ENCODE measurements around the gene HPCAL1.

DNA sequence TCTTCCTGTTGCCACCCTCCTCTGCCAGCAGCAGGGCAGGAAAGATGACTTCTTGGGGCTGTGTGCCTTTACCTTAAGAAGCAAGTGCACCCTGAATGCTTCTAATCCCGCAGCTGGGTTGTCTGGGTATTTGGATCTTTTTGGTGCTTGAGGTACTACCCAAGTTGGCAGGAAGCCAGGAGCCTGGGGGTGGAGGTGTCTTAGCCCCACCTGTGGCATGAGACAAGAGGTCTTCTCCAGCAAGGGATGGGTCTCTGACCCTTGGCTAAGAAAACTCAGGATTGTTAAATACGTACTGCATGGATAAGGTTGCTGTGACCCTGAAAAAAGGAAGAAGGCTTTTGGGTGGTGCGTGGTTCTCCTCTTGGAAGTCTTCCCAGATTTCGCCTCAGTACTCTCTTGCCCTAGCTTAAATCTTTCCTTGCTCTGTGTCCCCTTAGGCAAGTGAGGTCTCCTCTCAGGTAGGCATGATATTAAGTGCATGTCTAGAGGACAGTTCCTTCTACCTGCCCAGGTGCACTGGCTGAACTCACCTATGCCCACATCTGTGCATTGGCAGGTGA, 4.3 kb downstream of the HPCAL1 start:
- TF ChIP-seq, protein P1, sequence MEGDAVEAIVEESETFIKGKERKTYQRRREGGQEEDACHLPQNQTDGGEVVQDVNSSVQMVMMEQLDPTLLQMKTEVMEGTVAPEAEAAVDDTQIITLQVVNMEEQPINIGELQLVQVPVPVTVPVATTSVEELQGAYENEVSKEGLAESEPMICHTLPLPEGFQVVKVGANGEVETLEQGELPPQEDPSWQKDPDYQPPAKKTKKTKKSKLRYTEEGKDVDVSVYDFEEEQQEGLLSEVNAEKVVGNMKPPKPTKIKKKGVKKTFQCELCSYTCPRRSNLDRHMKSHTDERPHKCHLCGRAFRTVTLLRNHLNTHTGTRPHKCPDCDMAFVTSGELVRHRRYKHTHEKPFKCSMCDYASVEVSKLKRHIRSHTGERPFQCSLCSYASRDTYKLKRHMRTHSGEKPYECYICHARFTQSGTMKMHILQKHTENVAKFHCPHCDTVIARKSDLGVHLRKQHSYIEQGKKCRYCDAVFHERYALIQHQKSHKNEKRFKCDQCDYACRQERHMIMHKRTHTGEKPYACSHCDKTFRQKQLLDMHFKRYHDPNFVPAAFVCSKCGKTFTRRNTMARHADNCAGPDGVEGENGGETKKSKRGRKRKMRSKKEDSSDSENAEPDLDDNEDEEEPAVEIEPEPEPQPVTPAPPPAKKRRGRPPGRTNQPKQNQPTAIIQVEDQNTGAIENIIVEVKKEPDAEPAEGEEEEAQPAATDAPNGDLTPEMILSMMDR (conservative IDR thresholded peaks at IDR 0.05; ENCODE audit: low read depth in 2 of 2), result no peak
- no peak for TF ChIP-seq EZH2phosphoT487 (IDR thresholded peaks at IDR 0.05; ENCODE audit: unreplicated experiment)
- no peak for TF ChIP-seq POLR2AphosphoS5 (IDR thresholded peaks at IDR 0.05; ENCODE audit: low read depth)
- no peak for TF ChIP-seq EZH2 (IDR thresholded peaks at IDR 0.05; ENCODE audit: low read depth, unreplicated experiment)
- TF ChIP-seq, protein P2, sequence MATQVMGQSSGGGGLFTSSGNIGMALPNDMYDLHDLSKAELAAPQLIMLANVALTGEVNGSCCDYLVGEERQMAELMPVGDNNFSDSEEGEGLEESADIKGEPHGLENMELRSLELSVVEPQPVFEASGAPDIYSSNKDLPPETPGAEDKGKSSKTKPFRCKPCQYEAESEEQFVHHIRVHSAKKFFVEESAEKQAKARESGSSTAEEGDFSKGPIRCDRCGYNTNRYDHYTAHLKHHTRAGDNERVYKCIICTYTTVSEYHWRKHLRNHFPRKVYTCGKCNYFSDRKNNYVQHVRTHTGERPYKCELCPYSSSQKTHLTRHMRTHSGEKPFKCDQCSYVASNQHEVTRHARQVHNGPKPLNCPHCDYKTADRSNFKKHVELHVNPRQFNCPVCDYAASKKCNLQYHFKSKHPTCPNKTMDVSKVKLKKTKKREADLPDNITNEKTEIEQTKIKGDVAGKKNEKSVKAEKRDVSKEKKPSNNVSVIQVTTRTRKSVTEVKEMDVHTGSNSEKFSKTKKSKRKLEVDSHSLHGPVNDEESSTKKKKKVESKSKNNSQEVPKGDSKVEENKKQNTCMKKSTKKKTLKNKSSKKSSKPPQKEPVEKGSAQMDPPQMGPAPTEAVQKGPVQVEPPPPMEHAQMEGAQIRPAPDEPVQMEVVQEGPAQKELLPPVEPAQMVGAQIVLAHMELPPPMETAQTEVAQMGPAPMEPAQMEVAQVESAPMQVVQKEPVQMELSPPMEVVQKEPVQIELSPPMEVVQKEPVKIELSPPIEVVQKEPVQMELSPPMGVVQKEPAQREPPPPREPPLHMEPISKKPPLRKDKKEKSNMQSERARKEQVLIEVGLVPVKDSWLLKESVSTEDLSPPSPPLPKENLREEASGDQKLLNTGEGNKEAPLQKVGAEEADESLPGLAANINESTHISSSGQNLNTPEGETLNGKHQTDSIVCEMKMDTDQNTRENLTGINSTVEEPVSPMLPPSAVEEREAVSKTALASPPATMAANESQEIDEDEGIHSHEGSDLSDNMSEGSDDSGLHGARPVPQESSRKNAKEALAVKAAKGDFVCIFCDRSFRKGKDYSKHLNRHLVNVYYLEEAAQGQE (IDR thresholded peaks at IDR 0.05; ENCODE audit: unreplicated experiment), result no peak
- no peak for TF ChIP-seq CREB1 (CRISPR knock-in tag; IDR thresholded peaks at IDR 0.05; ENCODE audit: low read depth)
- no peak for TF ChIP-seq ZNF331 (CRISPR knock-in tag; IDR thresholded peaks at IDR 0.05; ENCODE audit: low read depth)
- TF ChIP-seq ZNF114 (CRISPR knock-in tag; IDR thresholded peaks at IDR 0.05), result no peak
- TF ChIP-seq, protein P3, sequence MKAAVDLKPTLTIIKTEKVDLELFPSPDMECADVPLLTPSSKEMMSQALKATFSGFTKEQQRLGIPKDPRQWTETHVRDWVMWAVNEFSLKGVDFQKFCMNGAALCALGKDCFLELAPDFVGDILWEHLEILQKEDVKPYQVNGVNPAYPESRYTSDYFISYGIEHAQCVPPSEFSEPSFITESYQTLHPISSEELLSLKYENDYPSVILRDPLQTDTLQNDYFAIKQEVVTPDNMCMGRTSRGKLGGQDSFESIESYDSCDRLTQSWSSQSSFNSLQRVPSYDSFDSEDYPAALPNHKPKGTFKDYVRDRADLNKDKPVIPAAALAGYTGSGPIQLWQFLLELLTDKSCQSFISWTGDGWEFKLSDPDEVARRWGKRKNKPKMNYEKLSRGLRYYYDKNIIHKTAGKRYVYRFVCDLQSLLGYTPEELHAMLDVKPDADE (IDR thresholded peaks at IDR 0.05), result no peak
- no peak for TF ChIP-seq JUNB (IDR thresholded peaks at IDR 0.05; ENCODE audit: unreplicated experiment)
- no peak for TF ChIP-seq NANOG (IDR thresholded peaks at IDR 0.05; ENCODE audit: borderline replicate concordance)
- no peak for TF ChIP-seq STAT1 (IDR thresholded peaks at IDR 0.05; ENCODE audit: unreplicated experiment)

Measured in GM23338 (cell line).